Measurements from ENCODE around the gene SIX1. TPM values are rescaled to one million over a fixed set of nuclear protein-coding genes. Genes with fewer than 3 reads are reported as not detected.

SIX1 gene
- total RNA-seq, 6 donors from 2014 or later = 0.17 to 8.9 (median 1.8) TPM

DNA sequence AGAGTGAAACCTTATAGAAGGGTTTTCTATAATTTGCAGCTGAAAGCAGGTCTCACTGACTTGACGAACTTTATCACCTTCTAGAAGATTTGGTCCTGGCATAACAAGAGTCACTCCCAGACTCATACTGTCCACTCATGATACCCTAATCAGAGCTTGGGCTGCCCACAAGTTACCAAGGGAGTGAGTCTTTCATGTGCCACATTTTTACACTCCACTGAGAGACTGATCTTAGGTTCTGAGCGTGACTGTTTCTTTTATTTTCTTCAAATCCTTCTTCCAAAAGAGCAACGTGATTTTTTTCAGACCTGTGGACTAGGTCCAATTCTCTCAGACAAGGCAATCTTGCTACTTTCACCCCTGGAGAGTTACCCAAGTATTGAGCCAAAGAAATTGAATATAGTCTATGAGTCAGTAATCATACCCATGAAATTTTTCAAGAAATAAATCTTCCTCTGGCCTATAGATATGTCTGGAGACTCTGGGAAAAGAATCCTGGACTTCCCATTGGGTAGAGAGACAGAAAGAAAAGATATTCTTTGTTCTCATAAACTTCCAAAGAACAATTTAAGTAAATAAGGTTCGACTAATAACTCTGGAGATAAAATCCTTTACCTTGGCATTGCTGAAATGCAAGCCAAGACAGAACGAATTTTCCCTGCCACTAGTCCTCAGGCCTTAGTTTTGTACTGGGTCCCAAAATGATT, 26.9 kb downstream of the SIX1 start:
- WGBS, 2 donors = 62 to 66% methylated on average over 5 of the region's 5 CpGs

DNA sequence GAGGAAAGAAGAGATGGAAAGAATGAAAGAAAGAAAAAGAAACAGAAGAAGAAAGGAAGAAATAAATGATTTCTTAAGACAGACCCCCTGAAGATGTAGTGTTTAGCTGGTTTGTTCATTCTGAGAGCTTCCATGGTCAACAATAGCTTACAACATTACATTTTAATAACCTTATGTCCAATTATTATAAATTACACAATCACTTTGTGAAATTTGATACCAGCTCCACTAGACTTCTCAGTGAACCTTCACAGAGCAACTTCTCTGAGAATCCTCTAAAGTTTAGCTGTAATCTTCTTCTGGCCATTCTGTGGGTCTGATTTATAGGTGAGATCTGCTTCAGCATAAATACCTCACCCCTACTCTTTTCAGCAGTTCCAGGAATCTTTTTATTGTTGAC, 27.9 kb downstream of the SIX1 start:
- no peak for DNase-seq
- ATAC-seq (ENCODE audit: low FRiP score in 2 of 2) = no peak
- TF ChIP-seq EP300 (IDR thresholded peaks at IDR 0.05) = no peak
- no peaks in the 10 kb centered on the region for H3K27me3 ChIP-seq
- H3K27ac ChIP-seq = no peak overlapping the region
- H3K9me3 ChIP-seq = no peaks in the 10 kb centered on the region
- H3K4me3 ChIP-seq = no peak overlapping the region
- H3K36me3 ChIP-seq = no peaks in the 10 kb centered on the region
- H3K4me1 ChIP-seq = peaks cover 0 to 7% (median 4%) of the 10 kb centered on the region in 4 donors

More for the DNA sequence above, 26.9 kb downstream of the SIX1 start:
- peaks cover 0 to 7% (median 4%) of the 10 kb centered on the region in 4 donors for H3K4me1 ChIP-seq
- no peak overlapping the region for H3K27ac ChIP-seq
- no peaks in the 10 kb centered on the region for H3K9me3 ChIP-seq
- ATAC-seq (ENCODE audit: low FRiP score in 2 of 2) (peak in 1 of 2 donors; percentile 59), DNase-seq (no peak)
- no peak overlapping the region for H3K4me3 ChIP-seq
- H3K36me3 ChIP-seq = no peaks in the 10 kb centered on the region
- H3K27me3 ChIP-seq = no peaks in the 10 kb centered on the region
- TF ChIP-seq, protein P1, sequence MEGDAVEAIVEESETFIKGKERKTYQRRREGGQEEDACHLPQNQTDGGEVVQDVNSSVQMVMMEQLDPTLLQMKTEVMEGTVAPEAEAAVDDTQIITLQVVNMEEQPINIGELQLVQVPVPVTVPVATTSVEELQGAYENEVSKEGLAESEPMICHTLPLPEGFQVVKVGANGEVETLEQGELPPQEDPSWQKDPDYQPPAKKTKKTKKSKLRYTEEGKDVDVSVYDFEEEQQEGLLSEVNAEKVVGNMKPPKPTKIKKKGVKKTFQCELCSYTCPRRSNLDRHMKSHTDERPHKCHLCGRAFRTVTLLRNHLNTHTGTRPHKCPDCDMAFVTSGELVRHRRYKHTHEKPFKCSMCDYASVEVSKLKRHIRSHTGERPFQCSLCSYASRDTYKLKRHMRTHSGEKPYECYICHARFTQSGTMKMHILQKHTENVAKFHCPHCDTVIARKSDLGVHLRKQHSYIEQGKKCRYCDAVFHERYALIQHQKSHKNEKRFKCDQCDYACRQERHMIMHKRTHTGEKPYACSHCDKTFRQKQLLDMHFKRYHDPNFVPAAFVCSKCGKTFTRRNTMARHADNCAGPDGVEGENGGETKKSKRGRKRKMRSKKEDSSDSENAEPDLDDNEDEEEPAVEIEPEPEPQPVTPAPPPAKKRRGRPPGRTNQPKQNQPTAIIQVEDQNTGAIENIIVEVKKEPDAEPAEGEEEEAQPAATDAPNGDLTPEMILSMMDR (IDR thresholded peaks at IDR 0.05) = no peak
- TF ChIP-seq EP300 (IDR thresholded peaks at IDR 0.05) (no peak), POLR2AphosphoS5 (IDR thresholded peaks at IDR 0.05) (no peak), POLR2A (IDR thresholded peaks at IDR 0.05) (no peak)

DNA sequence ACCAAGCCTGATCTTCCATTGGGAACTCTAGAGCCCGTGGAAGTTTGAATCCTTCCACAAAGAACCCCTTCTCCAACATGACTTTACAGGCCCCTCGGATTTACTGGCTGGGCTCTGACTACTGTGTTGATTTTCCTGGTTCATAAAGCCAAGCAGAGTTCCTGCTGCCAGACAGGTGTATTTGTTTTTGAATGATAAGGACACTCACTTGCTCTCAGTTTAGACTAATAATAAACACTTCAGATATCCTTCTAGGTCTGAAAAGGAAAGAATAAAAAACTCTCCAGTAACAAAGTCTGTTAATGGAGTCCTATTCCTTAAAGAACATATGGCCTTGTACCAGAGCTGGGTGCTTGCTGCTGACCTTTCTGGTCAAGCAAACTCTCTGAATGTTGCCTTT, 31.0 kb downstream of the SIX1 start:
- Histone ChIP-seq H3K27ac (peak overlapping the region in 1 of 4 donors; percentile 11), H3K27me3 (no peaks in the 10 kb centered on the region), H3K36me3 (no peaks in the 10 kb centered on the region), H3K9me3 (no peaks in the 10 kb centered on the region), H3K4me3 (no peak overlapping the region), H3K4me1 (no peaks in the 10 kb centered on the region)
- ATAC-seq (ENCODE audit: low FRiP score in 2 of 2) (peak in 1 of 2 donors; percentile 46), DNase-seq (no peak)
- WGBS, 2 donors = 56 to 75% methylated on average over 2 of the region's 2 CpGs
- no peak for TF ChIP-seq EP300 (IDR thresholded peaks at IDR 0.05)
- TF ChIP-seq POLR2A (IDR thresholded peaks at IDR 0.05) = no peak
- TF ChIP-seq, protein P1 (IDR thresholded peaks at IDR 0.05) = no peak
- no peak for TF ChIP-seq POLR2AphosphoS5 (IDR thresholded peaks at IDR 0.05)

- H3K4me3 ChIP-seq = no peak overlapping the region
- no peaks in the 10 kb centered on the region for H3K36me3 ChIP-seq
- no peaks in the 10 kb centered on the region for H3K9me3 ChIP-seq
- DNase-seq (no peak), ATAC-seq (ENCODE audit: low FRiP score in 2 of 2) (no peak)
- no peak overlapping the region for H3K27ac ChIP-seq
- WGBS, 2 donors = 40 to 51% methylated on average over 11 of the region's 11 CpGs
- no peaks in the 10 kb centered on the region for H3K27me3 ChIP-seq
- H3K4me1 ChIP-seq = no peaks in the 10 kb centered on the region
- TF ChIP-seq POLR2A (IDR thresholded peaks at IDR 0.05) = no peak
Observed at GRCh38 chr14:60616461-60616959, 32.8 kb downstream of the SIX1 start.

GRCh38 chr14:60602291-60602690, 47.0 kb downstream of the SIX1 start:
- no peaks in the 10 kb centered on the region for H3K9me3 ChIP-seq
- no peak overlapping the region for H3K4me3 ChIP-seq
- no peak for ATAC-seq (ENCODE audit: low FRiP score in 2 of 2)
- no peaks in the 10 kb centered on the region for H3K36me3 ChIP-seq
- H3K27ac ChIP-seq = no peak overlapping the region
- H3K4me1 ChIP-seq = no peaks in the 10 kb centered on the region
- TF ChIP-seq EP300 (IDR thresholded peaks at IDR 0.05) (no peak), POLR2A (IDR thresholded peaks at IDR 0.05) (no peak)
- DNase-seq = no peak
- H3K27me3 ChIP-seq = no peaks in the 10 kb centered on the region

- Histone ChIP-seq H3K4me1 (no peaks in the 10 kb centered on the region), H3K27me3 (no peaks in the 10 kb centered on the region), H3K9me3 (no peaks in the 10 kb centered on the region), H3K27ac (no peak overlapping the region), H3K4me3 (no peak overlapping the region), H3K36me3 (no peaks in the 10 kb centered on the region)
- TF ChIP-seq POLR2A (IDR thresholded peaks at IDR 0.05) (no peak), POLR2AphosphoS5 (IDR thresholded peaks at IDR 0.05) (no peak), EP300 (IDR thresholded peaks at IDR 0.05) (no peak)
- TF ChIP-seq, protein P1 (IDR thresholded peaks at IDR 0.05) = no peak
- no peak for DNase-seq
- ATAC-seq (ENCODE audit: low FRiP score in 2 of 2) = no peak
Observed at GRCh38 chr14:60599727-60600126, 49.5 kb downstream of the SIX1 start.
